ENCODE measurements around the gene RNF212.
"Not testable (repeated sequence)": the region's sequence is repeated elsewhere in the genome, so short reads cannot be mapped to it uniquely, and the experiment has no call there.

Gene RNF212

DNA sequence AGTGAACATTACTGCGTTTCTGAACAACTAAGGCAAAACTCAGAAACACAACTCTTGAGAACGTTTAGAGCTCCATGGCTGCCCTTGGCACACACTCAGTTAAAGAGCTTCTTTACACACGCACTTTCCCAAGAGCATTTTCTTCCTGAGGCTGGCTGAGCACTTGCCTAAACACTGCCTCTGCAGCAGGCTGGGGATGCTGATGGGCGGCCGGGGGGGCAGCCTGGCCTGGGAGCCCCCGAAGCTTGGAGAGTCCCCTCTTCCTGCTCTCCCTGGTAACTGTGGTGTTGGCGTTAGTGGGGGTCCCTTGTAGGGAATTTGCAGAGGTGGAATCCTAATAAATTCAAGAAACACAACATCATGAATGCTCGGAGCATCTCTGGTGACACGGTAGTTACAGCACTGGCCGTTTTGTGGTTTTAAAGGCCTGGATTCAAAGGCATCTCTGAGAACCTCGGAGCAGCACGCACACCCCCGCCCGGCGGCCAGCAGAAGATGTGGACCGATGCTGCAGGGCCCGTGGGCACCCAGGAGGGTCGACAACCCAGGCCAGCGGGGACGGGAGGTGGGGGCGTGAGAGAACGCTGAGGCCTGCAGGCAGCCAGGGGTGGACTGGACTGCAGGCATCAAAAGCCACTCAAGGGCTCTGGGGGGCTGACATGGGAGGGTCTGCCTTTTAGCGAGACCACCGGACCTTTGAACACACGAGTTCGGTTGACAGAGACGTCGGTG is 56.5 kb downstream of the RNF212 start:
- no peak overlapping the region for H3K27ac Mint-ChIP-seq
- H3K27me3 Mint-ChIP-seq = peaks cover 4% of the 10 kb centered on the region
- peaks cover 12% of the 10 kb centered on the region for H3K4me1 Mint-ChIP-seq
- ATAC-seq (no peak), DNase-seq (no peak)
- H3K9me3 Mint-ChIP-seq = no peaks in the 10 kb centered on the region
- H3K4me3 Mint-ChIP-seq = no peak overlapping the region
- no peaks in the 10 kb centered on the region for H3K36me3 Mint-ChIP-seq (ENCODE audit: low read depth)

DNA sequence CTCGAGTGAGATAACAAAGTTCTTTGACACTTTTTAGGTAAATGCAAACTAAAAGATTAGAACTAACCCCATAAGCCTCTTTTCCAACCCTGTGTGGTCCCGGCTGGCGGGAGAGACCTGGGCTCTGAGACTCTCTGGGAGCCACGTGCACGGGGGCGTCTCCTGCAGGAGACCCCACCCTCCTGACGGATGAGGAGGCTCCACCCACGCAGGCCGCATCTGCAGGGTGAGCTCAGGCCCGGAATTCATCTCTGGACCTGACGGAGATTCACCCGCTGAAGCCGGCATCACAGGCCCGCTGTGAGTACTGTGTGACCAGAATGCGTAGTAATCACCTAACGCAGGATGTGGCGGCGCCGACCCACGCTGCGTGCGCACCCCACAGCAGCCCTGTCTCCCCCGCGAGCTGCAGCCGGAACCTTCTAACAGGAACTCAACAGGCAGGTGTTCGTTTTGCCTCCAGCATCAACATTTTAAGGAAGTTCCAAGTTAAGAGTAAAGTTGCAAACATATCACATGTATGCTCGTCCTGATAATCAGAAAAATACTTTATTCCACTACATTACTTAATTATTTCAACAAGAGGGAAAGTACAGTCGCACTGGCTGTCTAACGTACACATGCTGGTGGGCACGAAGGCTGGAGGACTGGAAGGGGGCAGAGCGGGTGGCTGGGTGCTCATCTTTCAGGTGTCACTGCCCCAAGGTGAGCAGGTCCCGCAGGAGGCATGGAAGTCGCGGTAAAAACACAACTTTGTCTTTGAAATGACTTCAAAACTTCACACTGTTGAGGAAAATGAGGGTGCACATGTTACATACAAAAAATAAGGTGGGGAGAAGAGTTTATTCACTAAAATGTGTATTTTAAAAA is 57.4 kb downstream of the RNF212 start:
- H3K4me3 Mint-ChIP-seq = peak overlapping the region; percentile 57
- H3K27ac Mint-ChIP-seq = peak overlapping the region; percentile 39
- no peaks in the 10 kb centered on the region for H3K9me3 Mint-ChIP-seq
- H3K27me3 Mint-ChIP-seq = peaks cover 4% of the 10 kb centered on the region
- DNase-seq (peak; percentile 74), ATAC-seq (peak; percentile 95)
- H3K36me3 Mint-ChIP-seq (ENCODE audit: low read depth) = no peaks in the 10 kb centered on the region
- peaks cover 12% of the 10 kb centered on the region for H3K4me1 Mint-ChIP-seq

GRCh38 chr4:1055243-1055701 is 58.1 kb downstream of the RNF212 start:
- H3K27me3 Mint-ChIP-seq; H3K9me3 Mint-ChIP-seq; H3K36me3 Mint-ChIP-seq (ENCODE audit: low read depth); DNase-seq: not testable (repeated sequence)
- peak; percentile 44 for ATAC-seq
- Mint-ChIP-seq H3K4me3 (peak overlapping the region; percentile 57), H3K4me1 (peaks cover 12% of the 10 kb centered on the region), H3K27ac (peak overlapping the region; percentile 39)

DNA sequence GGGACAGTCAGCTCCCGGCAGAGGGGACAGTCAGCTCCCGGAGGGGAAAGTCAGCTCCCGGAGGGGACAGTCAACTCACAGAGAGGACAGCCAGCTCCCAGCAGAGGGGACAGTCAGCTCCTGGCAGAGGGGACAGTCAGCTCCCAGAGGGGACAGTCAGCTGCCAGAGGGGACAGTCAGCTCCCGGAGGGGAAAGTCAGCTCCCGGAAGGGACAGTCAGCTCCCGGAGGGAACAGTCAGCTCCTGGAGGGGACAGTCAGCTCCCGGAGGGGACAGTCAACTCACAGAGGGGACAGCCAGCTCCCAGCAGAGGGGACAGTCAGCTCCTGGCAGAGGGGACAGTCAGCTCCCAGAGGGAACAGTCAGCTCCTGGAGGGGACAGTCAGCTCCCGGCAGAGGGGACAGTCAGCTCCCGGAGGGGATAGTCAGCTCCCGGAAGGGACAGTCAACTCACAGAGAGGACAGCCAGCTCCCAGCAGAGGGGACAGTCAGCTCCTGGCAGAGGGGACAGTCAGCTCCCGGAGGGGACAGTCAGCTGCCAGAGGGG is 58.6 kb downstream of the RNF212 start:
- H3K4me3 Mint-ChIP-seq; DNase-seq; H3K9me3 Mint-ChIP-seq; H3K36me3 Mint-ChIP-seq (ENCODE audit: low read depth); H3K27me3 Mint-ChIP-seq; ATAC-seq; H3K27ac Mint-ChIP-seq: not testable (repeated sequence)
- H3K4me1 Mint-ChIP-seq = peaks cover 12% of the 10 kb centered on the region

- not testable (repeated sequence) for ATAC-seq; H3K27me3 Mint-ChIP-seq; DNase-seq; H3K9me3 Mint-ChIP-seq; H3K27ac Mint-ChIP-seq; H3K4me3 Mint-ChIP-seq; H3K36me3 Mint-ChIP-seq (ENCODE audit: low read depth)
- peaks cover 12% of the 10 kb centered on the region for H3K4me1 Mint-ChIP-seq
These were observed 59.5 kb downstream of the RNF212 start for GRCh38 chr4:1053891-1054290.

DNA sequence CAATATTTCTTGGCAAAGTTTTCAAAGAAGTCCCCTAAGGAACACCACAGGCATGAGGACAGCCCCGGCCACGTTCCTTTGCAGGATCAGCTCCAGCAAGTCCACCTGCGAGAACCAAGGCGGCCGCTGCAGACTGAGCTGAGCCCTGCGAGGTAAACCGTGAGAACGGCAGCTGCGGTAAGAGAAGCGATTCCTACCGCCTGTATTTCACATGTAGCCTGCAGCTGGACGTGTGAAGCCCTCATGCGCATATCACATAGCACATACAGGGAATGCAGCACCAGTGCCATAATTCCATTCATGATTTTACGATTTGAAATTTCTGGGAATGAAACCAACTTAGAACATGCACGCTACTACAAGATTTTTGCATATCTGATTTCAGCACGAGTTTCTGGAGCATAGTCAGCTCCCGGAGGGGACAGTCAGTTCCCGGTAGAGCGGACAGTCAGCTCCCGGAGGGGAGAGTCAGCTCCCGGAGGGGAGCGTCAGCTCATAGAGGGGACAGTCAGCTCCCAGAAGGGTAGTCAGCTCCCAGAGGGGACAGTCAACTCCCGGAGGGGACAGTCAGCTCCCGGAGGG is 60.2 kb downstream of the RNF212 start:
- no peaks in the 10 kb centered on the region for H3K36me3 Mint-ChIP-seq (ENCODE audit: low read depth)

DNA sequence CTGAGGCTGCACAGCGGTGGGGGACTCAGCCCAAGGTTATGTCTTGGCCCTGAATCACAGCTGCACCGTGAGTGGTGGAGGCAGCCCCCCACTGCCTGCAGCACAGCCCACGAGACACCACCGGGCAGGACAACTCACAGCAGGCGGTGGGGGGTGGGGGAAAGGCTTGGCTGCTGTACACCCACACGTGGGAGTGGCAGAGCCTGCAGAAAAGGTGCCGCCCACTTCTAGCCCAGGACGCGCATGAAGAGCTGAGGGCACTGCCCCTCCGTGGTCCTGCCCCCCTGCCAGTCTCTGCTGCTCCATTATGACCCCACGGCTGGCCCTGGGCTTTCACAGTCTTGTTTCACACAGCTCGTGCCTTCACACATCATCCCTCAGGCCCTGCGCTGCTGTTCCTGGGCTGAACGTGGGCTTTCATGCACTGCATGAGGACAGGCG is 61.1 kb downstream of the RNF212 start:
- no peak overlapping the region for H3K4me3 Mint-ChIP-seq
- H3K36me3 Mint-ChIP-seq (ENCODE audit: low read depth) = no peaks in the 10 kb centered on the region
- peaks cover 17% of the 10 kb centered on the region for H3K27me3 Mint-ChIP-seq
- no peaks in the 10 kb centered on the region for H3K9me3 Mint-ChIP-seq
- DNase-seq (no peak), ATAC-seq (no peak)
- peaks cover 12% of the 10 kb centered on the region for H3K4me1 Mint-ChIP-seq
- no peak overlapping the region for H3K27ac Mint-ChIP-seq

More for the DNA sequence above, 60.2 kb downstream of the RNF212 start:
- H3K4me1 Mint-ChIP-seq = peaks cover 12% of the 10 kb centered on the region
- no peak for ATAC-seq
- no peak overlapping the region for H3K4me3 Mint-ChIP-seq
- H3K27me3 Mint-ChIP-seq = peaks cover 11% of the 10 kb centered on the region
- no peaks in the 10 kb centered on the region for H3K9me3 Mint-ChIP-seq
- H3K27ac Mint-ChIP-seq = no peak overlapping the region
- no peak for DNase-seq

- no peak for ATAC-seq
- peaks cover 3% of the 10 kb centered on the region for H3K36me3 Mint-ChIP-seq (ENCODE audit: low read depth)
- peaks cover 20% of the 10 kb centered on the region for H3K27me3 Mint-ChIP-seq
- H3K9me3 Mint-ChIP-seq = no peaks in the 10 kb centered on the region
- no peak overlapping the region for H3K4me3 Mint-ChIP-seq
- no peak for DNase-seq
- peaks cover 13% of the 10 kb centered on the region for H3K4me1 Mint-ChIP-seq
- no peak overlapping the region for H3K27ac Mint-ChIP-seq
These were observed 61.9 kb downstream of the RNF212 start for GRCh38 chr4:1051472-1051871.

DNA sequence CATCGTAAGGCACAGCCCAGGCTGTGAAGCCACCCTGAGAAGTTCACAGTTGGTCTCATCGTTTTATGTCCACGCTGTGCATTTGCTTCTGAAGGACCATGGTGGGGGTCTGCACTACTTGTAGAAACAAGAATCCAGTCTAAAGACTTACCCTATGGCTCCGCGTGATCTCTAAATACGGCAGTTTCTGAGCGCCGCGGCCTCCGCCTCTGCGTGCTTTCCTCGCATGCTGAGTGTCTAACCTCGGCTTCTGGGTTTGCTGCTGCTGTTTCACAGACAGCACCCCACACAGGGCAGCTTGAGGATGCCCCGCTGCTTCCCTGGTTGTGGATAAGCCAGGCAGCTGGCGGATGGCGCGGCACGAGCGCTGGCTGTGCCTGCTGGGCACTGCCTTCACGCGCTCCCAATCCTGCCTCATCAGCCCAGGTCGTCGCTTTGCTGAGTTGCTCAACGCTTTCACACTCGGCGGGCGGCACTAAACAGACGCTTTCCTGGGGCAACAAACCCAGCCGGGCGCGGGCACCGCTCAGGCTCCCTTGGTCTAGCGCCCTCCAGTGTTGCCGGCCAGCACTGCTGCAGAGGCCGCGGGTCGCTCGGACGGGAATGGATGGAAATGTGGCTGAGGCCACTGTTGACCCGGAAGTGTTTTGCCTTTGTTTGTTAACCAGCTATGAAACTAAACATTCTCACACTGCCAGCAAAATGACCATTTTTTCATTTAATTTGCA is 62.7 kb downstream of the RNF212 start:
- H3K4me3 Mint-ChIP-seq = no peak overlapping the region
- ATAC-seq (no peak), DNase-seq (no peak)
- no peak overlapping the region for H3K27ac Mint-ChIP-seq
- peaks cover 5% of the 10 kb centered on the region for H3K4me1 Mint-ChIP-seq
- peaks cover 20% of the 10 kb centered on the region for H3K27me3 Mint-ChIP-seq
- peaks cover 3% of the 10 kb centered on the region for H3K36me3 Mint-ChIP-seq (ENCODE audit: low read depth)
- H3K9me3 Mint-ChIP-seq = no peaks in the 10 kb centered on the region

- Mint-ChIP-seq H3K27me3 (peaks cover 30% of the 10 kb centered on the region), H3K27ac (no peak overlapping the region), H3K4me1 (peaks cover 1% of the 10 kb centered on the region), H3K9me3 (no peaks in the 10 kb centered on the region), H3K36me3 (ENCODE audit: low read depth) (peaks cover 3% of the 10 kb centered on the region), H3K4me3 (no peak overlapping the region)
- no peak for DNase-seq
- ATAC-seq = no peak
These were observed 63.8 kb downstream of the RNF212 start for GRCh38 chr4:1049591-1049905.

GRCh38 chr4:1048773-1049590 is 64.4 kb downstream of the RNF212 start:
- Mint-ChIP-seq H3K9me3 (no peaks in the 10 kb centered on the region), H3K4me1 (peaks cover 1% of the 10 kb centered on the region), H3K27ac (no peak overlapping the region), H3K36me3 (ENCODE audit: low read depth) (peaks cover 3% of the 10 kb centered on the region), H3K4me3 (no peak overlapping the region), H3K27me3 (peaks cover 31% of the 10 kb centered on the region)
- peak; percentile 77 for ATAC-seq
- no peak for DNase-seq

DNA sequence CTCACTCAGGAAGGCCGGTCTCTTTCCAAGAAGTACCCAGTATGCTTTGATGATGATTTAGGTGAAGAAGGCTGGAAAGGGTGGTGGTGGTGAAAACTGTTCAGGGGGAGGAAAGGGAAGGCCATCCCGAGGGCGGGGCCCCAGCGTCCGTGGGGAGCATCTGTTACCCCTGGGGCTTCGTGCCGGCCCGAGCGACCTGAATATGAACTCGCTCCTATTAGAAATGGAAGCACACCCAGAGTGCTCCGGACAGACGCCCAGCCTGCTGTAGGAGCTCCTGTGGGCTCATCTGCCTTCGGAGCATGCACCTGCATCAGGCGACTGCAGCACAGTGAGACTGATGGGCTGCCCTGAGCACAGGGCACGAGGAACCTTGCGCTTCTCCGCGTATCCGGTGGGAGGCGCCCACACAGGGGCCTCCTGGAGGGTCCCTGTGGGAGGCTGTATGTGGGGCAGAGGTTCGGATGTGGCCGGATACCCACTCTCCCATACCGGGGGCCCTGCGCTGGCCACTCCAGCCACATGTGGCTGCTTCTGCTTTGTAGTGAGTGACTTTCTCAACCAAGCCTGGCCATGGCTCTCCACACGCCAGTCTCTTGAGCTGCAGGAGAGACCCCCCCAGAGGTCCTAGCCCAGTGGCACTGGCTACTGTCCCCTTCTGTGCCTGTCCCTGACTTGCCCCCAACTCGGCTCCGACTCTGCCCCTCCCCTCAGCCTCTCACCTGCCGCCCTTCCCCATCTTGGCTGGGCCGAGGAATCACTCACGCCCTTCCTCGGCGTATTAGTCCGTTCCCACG is 65.2 kb downstream of the RNF212 start:
- Mint-ChIP-seq H3K36me3 (ENCODE audit: low read depth) (peaks cover 3% of the 10 kb centered on the region), H3K9me3 (peaks cover 2% of the 10 kb centered on the region), H3K4me1 (peaks cover 3% of the 10 kb centered on the region), H3K27ac (no peak overlapping the region), H3K4me3 (no peak overlapping the region), H3K27me3 (peaks cover 31% of the 10 kb centered on the region)
- DNase-seq = no peak
- no peak for ATAC-seq
